Heart left ventricle (tissue), 13 donors: Measurements from ENCODE around the gene CCDC192.

ENCODE experiments used
- CTCF ChIP-seq, 12 donors: fragments of 200-600 bp; sonication (generic) in 4 of 12; IDR thresholded peaks; one replicate each; pipeline versions ENCODE4 v1.5.0 to v1.8.0; 2018 to 2022; ENCODE audit warnings: antibody characterized with exemption in 12 of 12, mild to moderate bottlenecking in 5 of 12
- POLR2A ChIP-seq, 2 donors: fragments of 450-650 bp; IDR thresholded peaks; one replicate each; pipeline ENCODE4 v1.6.1; 2017; ENCODE audit warnings: antibody characterized with exemption in 2 of 2, mild to moderate bottlenecking in 2 of 2, moderate library complexity in 2 of 2
- donor health status: ischemic (EF 13 %, LVEDD 7.1; RV severe dilation, severe dysfunction).
- donor health status: DM: no; HTN: yes; CAD: no.
- donor health status: DM: no; HTN: no; CAD: no.
- donor health status: ischemic (EF 25% LVEDD 6.9; RV normal size, moderate dysfunction).
- donor health status: ischemic (EF 25% LVEDD 5.7; RV mildly dilated, moderate dysfunction).
- donor health status: ischemic (EF 35%, LVEDD 5.7; RV mildly dilated, moderate dysfunction).
- donor health status: nonischemic (EF 11% LVEDD 7.7; RV severe dilation, severe dysfunction).
- donor health status: DM: yes; HTN: yes; CAD: no.
- donor health status: PGD.
- donor health status: ischemic (EF 29% LVEDD 5.4; RV normal size, mild dysfunction).
- donor health status: nonischemic (EF 23%, LVEDD 6.1; RV moderate dilation, normal function).

GRCh38 chr5:127980843-127981242, 277.7 kb downstream of the CCDC192 start:
- TF ChIP-seq CTCF (IDR thresholded peaks at IDR 0.05) (no peak), POLR2A (IDR thresholded peaks at IDR 0.05) (no peak)
